HT1080 (cell line): Measurements from ENCODE around the gene ARHGAP44. TPM values are rescaled to one million over a fixed set of nuclear protein-coding genes. Genes with fewer than 3 reads are reported as not detected.

Experiments used
- DNase-seq: peaks from one replicate; pipeline ENCODE4 v3.0.0-alpha.2; 2015; ENCODE audit warnings: low read depth
- small RNA-seq: library from RNA; depleted of rRNA; stranded (forward); fragments of <200 nt; gene quantifications from one replicate; pipeline ENCODE3, GENCODE V24; 2014
- total RNA-seq: library from RNA; depleted of rRNA; stranded (reverse); fragments of >200 nt; shearing (Covaris generic); gene quantifications from 2 replicates; pipeline ENCODE4 v1.2.3, GENCODE V29; 2014; rRNA removed

ARHGAP44 gene
- total RNA-seq, 1 experiment from 2014 or later, result 1.00 TPM

DNA sequence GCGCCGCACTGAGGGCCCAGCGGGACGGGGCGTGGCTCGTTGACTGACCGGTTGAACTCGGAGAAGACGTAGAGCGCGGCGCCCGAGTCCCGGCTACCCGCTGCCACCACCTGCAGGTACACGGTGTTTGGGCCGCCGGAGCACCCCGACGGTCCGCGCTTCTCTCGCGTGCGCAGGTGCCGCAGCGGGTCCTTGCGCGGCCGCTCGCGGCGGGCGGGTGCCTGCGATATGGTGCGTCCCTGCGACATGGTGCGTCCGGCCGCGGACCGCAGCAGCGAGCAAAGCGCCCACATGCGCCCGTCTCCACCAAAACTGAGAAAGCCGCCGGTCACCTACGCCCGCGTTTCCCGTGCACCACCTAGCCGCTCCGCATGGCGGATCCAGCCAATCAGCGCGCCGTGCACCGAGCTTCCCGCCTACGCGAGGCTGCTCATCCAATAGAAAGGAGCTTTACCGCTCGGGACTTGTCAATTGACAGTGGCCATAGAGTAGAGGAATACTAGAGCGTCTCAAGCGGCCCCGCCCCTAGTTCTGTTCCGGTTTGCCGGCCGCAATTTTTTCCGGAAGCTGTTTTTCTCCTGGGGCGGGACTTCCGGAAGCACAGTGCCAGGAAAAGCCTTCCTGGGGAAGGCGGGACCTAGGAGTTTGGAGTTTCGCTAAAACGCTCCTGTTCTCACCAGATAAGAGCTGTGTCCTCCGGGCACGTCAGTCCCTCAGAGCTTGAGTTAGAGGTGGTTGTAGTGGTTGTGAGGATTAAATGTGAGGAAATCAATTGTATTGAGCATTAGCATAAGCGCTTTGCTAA lies 228.6 kb downstream of the ARHGAP44 start, which contains the start of gene ELAC2:
ELAC2 (minus strand) TSS at position 373 of the 805 bp plus-strand sequence; CDS start at position 293, 80 bp downstream.
- peak; percentile 98 for DNase-seq

DNA sequence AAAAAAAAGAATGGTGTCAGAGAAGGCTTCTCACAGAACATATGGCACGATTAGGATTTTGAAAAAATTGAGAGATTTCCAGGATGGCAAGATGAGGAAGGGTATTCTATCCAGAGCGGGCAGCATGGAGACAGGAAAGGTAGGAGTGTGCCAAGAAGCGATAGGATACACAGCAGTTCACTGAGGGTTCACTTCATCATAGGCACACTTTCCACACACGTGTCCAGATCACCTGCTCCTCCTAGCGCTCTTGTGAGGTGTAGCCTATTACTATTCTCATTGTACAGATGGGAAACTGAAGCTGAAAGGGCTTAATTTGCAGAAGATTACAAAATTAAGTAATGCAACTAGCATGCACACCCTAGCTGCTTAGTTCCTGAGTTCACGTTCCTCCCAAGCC lies 234.7 kb downstream of the ARHGAP44 start:
- no peak for DNase-seq

DNA sequence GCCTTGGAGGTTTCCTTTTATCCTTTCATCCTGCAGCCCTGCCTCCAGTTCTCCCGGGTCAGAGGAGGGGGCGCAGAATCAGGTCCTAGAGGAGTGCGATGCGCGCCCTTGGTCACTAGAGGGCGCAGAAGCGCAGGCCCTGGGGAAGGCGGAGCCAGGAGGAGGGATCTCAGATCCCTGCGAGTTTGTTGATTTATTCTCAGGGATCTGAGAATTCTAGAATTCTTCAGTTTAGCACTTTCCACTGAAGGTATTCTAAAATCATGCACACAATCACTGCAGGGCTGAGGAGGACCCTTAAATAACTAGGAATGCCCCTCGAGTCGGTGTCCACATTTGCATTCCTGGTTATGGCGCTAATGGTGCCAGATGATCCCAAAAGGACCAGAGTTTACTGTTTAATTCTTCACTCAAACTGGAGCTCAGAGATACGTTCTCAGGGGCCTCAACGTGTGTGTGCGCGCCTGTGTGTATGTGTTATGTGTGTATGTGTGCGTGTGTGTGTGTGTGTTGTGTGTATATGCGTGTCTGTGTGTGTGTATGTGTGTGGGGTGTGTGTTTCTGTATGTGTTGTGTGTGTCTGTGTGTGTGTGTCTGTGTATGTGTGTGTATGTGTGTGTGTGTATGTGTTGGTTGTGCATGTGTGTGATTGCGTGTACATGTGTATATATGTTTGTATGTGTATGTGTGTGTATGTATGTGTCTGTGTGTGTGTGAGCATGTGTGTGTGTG lies 235.4 kb downstream of the ARHGAP44 start:
- DNase-seq, result peak; percentile 57

DNA sequence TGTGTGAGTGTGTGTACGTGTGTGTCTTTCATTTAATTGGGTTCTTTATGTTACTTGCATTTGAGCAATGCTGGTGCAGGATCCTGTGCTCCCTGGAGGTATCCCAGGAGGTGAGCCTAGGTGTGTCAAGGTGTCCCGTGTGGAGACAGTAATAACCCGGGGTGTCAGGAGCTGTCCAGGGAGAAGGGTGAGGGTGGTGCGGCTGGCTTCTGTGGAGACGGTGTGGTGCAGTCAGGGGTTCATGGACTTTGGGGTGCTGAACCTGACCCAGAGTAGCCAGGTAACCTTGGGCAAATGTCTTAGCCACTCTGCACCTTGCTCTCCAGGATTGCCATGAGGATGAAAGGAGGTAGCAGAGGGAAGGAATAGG lies 235.9 kb downstream of the ARHGAP44 start:
- no peak for DNase-seq

DNA sequence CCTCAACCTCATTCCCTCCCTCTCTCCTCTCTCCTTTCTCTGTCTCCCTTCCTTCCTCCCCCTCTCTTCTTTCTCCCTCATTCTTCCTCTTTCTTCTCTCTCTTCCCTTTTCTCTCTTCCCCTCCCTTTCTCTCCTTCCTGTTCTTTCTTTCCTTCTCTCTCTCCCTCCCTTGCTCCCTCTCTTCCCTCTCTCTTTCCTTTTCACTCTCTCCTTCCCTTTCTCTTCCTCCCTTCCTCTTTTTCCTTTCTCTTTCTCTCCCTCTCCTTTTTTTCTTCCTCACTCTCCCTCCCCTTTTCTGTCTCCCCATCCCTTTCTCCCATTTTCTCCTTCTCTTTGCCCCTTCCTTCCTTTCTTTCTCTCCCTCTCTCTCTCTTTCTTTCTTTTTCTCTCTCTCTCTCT lies 236.4 kb downstream of the ARHGAP44 start:
- no peak for DNase-seq

DNA sequence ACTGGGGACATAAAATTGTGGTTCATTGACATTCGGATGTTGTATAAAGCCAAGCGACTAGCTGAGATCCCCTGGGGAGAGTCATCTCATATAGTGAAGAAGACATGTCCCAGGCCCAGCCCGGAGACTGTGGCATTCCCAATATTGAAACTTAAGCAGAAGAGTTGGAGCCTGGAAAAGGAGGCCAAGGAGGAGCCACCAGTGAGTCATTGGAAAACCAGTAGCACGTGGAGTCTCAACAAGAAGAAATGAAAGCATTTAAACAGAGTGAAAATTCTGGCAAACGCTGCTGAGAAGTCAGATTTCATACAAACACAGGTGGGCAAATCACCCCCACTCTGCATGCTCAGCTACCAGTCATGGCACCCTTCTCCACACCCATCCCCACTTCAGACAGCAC lies 237.9 kb downstream of the ARHGAP44 start:
- no peak for DNase-seq

DNA sequence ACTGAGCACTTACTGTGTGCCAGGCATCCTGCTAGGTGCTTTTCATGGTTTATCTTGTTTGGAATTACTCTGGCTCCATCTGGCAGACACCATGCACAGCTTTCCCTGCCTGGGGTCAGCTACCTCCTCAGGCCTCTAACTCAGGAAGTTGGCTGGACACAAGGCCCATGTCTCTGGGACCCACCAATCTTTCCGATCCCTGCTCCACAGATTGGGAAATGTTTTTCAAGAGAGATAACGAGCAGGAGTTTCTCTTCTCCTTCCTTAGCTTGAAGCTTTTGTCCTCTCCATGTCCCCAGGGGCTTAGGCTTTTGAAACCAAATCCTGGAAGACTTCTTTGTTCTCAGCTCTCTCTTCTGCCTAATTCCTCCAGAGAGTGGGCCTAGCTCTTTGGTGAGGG lies 240.0 kb downstream of the ARHGAP44 start:
- no peak for DNase-seq

DNA sequence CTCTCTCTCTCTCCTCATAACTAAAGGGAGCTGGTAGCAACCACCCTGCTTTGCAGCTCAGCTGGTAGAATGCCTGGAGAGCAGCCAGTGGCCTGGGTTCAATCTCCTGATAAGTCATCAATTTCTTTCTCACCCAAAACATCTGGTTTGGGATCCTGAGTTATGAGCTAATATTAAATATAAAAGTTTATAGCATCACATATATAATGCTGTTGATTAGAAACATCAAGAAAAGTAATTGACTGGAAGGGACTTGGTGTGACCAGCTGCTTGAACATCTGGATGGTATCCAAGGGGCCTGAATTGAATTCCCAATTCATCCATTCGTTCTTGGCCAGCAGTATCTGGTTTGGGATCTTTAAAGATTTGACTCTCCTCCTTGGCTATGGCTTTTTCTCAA lies 240.8 kb downstream of the ARHGAP44 start:
- no peak for DNase-seq

DNA sequence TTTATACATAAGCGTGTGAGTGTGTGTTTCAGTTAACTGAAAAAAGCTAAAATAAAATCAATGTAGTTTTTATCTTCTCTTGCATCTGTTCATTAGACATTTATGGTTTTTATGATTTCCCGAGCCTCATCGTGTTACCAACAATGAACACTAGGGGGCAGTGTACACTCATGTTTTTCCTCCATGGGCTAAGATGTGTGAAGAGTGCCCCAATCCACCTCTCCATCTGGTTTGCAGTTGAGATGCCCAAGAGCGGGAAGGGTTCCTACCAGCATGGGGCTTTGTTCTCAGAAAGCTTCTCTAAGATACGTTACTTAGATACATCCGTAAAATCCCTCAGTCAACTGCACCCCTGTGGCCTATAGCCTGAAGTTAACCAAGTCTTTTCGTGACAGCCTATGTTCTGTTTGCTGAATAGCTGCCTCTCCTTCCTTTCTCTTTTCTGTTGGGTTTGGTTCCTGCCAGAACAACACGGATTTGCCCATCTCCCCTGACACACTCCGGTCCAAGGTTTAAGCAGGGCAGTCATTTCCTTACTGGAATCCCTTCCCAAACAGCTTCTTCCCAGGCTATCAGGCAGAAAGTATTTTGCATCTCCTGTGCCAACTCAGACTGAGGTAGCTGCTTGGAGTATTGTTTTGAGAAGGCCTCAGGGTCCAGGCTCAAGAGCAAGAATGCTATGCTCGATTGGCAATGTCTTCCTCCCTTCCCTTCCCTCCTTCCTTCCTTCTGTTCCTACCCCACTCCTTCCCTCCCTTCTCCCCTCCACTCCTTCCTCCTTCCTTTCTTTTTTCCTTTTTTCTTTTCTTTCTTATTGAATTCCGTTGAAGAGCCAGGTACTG lies 241.4 kb downstream of the ARHGAP44 start:
- DNase-seq, result peak; percentile 47

DNA sequence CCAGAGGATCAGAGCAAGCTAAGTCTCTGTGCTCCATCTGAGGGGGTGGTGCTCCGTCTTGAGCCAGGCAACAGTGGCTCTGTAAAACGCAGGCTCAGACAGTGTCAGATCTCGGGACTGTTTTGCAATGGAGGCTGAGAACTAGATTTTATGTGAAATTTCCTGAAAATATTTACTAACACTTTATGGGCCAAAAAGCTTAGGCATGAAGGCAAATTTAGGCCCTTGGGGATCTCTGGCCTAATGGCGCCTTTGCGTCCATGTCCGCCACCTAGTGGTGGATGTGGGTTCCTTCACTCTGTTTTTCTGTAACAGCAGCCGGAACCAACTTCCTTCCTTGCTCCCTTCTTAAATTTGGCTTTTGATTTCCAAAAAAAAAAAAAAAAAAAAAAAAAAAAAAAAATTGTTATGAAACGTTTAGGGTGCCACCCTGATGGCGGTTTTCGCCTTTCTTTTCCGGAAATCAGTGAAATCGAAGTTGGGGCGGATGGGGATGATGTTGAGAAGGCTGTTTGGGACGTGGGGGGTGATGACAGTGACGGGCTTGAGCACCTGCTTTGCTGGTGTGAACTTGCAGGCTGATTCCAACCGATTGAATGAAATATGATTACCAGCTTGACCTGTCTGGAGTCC lies 242.5 kb downstream of the ARHGAP44 start:
- DNase-seq, result peak; percentile 35

DNA sequence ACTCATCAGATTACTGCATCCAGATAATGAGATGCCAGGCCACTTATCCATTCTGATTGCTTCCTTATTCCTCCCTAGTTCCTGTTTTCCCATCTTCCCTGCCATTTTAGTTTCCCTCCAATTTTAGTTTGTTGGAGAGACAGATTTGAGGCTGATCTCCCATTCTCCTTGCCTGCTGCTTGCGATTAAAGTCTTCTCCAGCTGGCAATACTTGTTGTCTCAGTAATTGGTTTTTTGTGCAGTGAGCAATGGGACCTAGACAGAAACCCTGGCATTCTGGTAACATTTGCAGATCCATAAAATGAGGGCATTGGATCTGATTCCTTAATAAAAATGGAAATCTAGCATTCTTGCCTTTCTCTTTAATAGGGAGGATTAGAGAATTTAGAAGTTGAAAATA lies 246.1 kb downstream of the ARHGAP44 start:
- no peak for DNase-seq

DNA sequence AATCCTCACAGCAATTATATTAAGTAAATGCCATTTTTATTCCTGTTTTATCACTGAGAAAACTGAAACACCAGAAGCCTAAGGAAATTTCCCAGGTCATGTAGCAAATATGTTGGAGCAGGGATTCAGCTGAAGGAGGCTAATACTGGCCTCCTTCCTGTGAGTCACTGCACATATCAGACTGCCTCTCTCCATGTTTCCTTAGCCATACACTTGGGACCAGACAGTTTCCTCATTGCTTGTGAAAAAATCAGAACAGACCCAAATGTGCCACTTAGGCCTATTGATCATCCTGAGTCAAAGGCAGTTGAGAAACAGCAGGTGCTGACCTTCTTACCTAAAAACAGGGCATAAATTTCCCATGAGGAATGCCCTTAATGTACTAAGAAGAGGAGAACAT lies 247.5 kb downstream of the ARHGAP44 start:
- peak; percentile 24 for DNase-seq

DNA sequence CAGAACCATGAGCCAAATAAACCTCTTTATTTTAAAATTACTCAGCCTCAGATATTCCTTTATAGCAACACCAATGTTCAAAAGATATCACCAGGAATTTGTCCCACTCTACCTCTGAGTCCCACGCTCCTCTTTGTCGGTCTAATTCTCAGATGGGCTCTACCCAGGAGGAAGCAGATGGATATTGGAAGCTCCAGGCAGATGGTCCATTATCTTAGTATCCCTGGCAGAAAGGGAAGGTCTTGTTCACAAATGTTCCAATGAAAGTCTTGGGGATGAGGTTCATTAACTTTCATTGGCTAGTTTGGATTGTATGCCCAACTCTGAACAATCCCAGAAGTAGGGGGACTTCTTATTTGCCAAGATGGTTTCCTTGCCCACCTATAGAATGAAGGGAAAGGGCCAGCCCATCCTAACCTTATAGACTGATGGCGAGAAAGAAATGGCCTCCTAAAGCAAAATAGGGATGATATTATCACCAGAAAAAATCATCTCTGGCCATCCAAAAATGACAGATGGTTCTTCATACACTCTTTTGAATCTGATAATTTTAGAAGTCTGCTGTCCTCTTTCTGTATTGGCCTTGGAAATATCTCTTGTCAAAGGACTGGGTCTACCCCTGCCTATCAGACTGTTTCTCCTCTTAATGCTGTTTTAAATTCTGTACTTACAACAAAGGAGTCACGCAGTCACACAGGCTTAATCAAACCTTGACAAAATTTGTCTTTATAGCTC lies 249.8 kb downstream of the ARHGAP44 start:
- no peak for DNase-seq

Small RNA genes within 50 kb of the gene (small RNA-seq; reads per million reads assigned to genes)
- gene MIR1269B, result not detected

Other genes with a start within 250 kb of the ARHGAP44 start
- not detected in 2 replicates for gene MYOCD, start 123.6 kb upstream of the ARHGAP44 start, total RNA-seq
- 171 and 218 TPM in 2 replicates for gene ELAC2, start 228.5 kb downstream of the ARHGAP44 start, total RNA-seq